Coronary artery (tissue), 2 donors: ENCODE measurements around the gene SPRY4.
"Not testable (repeated sequence)": the region's sequence is repeated elsewhere in the genome, so short reads cannot be mapped to it uniquely, and the experiment has no call there.

Source experiments
- DNase-seq: peaks from one replicate; pipeline ENCODE4 v3.0.0-alpha.2; 2017; ENCODE audit warnings: low spot score
- H3K27ac ChIP-seq, 2 donors: fragments of 200-600 bp; sonication (generic); one replicate each; pipeline ENCODE4 v1.5.1; 2016 to 2019
- H3K4me3 ChIP-seq: fragments of 200-600 bp; sonication (generic); 2 replicates; pipeline ENCODE4 v1.5.1; 2016; ENCODE audit warnings: mild to moderate bottlenecking, moderate library complexity
- TF ChIP-seq, protein P1 (sequence below): fragments of 200-600 bp; sonication (generic); IDR thresholded peaks from one replicate; pipeline ENCODE4 v1.5.1; 2019; ENCODE audit warnings: antibody characterized with exemption

SPRY4 gene

DNA sequence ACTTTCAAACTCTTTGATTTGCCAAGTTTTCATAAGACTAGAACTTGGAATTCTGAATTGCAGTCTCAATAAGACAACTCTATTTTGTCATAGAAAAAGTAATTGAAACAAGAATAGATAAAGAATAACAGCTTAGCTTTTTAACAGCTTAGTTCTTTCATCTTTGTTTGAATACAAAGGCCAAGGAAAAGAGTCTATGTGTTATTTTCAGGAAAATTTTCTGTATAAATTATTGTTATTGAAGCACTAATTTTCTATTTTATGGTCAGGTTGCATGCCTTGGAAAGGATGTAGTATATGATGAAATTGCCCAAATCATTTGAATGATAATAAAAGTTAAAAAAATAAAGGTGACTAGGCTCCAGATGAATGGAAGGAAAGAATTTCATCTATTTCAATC, 25.2 kb upstream of the SPRY4 start:
- TF ChIP-seq, protein P1, sequence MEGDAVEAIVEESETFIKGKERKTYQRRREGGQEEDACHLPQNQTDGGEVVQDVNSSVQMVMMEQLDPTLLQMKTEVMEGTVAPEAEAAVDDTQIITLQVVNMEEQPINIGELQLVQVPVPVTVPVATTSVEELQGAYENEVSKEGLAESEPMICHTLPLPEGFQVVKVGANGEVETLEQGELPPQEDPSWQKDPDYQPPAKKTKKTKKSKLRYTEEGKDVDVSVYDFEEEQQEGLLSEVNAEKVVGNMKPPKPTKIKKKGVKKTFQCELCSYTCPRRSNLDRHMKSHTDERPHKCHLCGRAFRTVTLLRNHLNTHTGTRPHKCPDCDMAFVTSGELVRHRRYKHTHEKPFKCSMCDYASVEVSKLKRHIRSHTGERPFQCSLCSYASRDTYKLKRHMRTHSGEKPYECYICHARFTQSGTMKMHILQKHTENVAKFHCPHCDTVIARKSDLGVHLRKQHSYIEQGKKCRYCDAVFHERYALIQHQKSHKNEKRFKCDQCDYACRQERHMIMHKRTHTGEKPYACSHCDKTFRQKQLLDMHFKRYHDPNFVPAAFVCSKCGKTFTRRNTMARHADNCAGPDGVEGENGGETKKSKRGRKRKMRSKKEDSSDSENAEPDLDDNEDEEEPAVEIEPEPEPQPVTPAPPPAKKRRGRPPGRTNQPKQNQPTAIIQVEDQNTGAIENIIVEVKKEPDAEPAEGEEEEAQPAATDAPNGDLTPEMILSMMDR = no peak
- no peak overlapping the region for H3K27ac ChIP-seq
- no peak for DNase-seq
- H3K4me3 ChIP-seq = no peak overlapping the region

DNA sequence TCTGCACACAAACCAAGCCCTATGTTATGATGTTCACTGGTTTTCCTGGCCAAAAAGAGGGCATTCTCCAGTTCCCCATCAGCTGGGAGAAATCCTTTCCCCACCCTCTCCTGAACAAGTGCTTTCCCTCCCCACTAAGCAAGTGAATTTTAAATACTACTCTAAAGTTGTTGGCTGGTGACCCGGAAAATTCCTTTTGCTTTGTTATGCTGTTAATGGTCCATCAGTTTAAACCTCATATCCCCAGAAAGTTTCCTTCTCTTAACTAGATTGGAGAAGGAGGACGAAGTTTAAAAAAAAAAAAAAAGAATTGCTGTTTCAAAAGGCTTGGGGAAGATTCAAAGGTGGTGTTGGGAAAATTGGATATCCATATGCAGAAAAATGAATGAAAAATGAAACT, 21.9 kb upstream of the SPRY4 start:
- H3K27ac ChIP-seq = no peak overlapping the region
- H3K4me3 ChIP-seq = no peak overlapping the region
- no peak for DNase-seq
- TF ChIP-seq, protein P1 = no peak

DNA sequence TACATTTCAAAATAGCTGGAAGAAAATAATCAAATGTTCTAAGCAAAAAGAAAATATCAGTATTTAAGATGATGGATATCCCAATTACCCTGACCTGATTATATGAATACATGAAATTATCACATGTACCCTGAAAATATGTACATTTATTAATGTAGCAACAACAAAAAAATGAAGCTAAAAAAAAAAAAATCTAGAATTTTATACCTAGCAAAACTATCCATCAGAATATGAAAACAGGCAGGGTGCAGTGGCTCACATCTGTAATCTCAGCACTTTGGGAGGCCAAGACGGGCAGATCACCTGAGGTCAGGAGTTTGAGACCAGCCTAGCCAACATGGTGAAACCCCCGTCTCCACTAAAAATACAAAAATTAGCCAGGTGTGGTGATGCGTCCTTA, 20.1 kb upstream of the SPRY4 start:
- not testable (repeated sequence) for H3K27ac ChIP-seq, DNase-seq, H3K4me3 ChIP-seq

DNA sequence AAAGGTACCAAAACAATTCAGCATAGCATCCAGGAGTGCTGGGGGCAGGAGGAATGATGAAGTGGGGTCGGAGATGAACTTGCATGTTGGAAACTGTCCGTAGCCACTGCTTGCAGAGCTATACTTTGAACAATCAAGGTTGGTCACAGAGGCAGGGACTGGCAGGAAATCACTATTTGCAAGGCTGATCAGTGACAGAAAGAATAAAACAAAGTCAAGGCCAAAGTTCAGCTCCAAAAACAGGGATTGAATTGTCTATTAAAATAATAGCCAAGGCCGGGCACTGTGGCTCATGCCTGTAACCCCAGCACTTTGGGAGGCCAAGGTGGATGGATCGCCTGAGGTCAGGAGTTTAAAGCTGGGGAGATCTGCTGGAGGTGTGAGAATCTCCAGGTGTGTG, 18.7 kb upstream of the SPRY4 start:
- Histone ChIP-seq H3K27ac (no peak overlapping the region), H3K4me3 (no peak overlapping the region)
- TF ChIP-seq, protein P1 = no peak
- DNase-seq = no peak

DNA sequence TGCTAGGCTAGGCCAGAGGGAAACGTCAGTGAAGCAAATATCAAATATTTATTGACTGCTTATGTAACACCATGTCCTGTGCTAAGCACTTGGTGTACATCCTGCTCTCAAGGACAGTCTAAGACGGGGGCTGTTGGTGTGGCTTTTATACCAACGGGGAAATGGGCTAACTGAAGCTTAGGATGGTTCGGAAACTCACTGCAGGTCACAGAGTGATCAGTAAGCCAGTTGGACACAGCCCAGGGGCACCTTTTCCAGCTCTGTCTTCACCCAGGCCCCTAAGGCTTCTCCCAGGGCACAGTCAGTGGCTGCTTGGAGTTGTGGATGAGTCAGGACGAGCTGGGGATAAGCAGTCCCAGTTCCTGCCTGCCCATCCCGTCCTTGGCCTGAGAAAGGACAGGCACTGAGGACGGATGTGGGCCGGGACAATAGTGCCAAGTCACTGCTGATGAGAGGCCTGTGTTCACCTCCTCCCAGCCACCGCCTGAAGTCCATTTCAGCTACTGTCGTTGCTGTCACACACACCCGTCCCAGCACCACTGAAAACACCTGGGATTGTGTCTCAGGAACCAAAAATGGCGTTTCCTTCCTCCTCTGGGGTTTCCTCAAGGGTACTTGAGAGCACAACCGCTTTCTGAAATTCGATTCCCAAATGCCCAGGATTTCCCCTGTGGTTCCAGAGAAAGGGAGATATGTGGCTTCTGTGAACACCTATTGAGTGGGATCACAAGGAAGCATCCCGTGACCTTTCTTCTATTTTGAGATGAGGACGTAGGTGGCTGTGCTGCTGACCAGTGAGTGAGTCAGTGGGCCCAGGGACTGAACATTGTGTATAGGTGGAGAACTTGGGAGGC, 17.5 kb upstream of the SPRY4 start:
- no peak overlapping the region for H3K27ac ChIP-seq

DNA sequence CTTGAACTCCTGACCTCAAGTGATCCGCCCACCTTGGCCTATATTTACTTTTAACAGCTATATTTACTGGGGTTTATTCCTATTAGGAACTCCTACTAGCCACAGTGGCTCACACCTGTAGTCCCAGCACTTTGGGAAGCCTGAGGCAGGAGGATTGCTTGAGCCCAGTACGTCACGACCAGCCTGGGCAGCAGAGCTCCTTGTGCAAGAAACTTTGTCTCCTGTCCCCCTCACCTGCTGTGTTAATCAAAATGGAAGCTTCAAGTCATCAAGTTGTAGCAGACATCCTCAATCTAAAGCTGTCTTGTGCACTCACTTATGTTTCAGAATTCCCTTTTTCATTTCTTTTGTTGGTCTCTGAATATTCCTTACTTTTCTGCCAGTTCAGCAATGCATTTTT, 15.0 kb upstream of the SPRY4 start:
- Histone ChIP-seq H3K27ac (no peak overlapping the region), H3K4me3 (no peak overlapping the region)
- TF ChIP-seq, protein P1 = no peak
- DNase-seq = no peak

More for the DNA sequence above, 17.5 kb upstream of the SPRY4 start:
- H3K4me3 ChIP-seq = no peak overlapping the region
- DNase-seq = no peak
- TF ChIP-seq, protein P1 = no peak

DNA sequence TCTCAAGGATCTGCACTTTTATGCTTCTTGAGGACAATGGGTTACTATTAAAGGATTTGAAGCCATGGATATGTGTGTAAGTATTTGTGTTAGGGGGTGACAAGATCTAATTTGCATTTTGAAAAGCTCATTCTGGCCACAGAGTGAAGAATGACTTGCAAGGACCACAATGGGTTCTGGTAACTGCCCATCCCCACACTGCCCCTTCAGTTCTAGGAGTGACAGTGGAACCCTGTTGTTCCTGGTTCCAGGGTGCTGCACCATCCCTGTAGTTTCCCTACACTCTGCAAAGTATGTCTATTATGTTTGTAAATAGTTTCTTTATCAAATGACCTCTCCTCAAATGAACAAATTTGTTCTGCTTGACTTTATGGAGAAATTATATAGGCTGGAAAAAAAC, 9.7 kb upstream of the SPRY4 start:
- H3K4me3 ChIP-seq = no peak overlapping the region
- TF ChIP-seq, protein P1 = no peak
- no peak overlapping the region for H3K27ac ChIP-seq
- no peak for DNase-seq

DNA sequence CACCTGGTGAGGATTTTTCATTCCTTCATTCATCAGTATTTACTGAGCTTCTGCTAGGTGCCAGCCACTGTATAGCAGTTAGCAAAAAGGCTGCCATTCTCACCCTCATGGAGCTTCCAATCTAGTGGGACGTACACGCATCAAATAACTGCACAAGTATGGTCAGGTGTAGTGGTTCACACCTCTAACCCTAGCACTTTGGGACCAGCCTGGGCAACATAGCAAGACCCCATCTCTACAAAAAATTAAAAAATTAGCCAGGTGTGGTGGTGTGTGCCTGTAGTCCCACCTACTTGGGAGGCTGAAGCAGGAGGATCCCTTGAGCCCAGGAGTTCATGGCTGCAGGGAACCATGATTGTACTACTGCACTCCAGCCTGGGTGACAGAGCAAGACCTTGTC, 8.9 kb upstream of the SPRY4 start:
- not testable (repeated sequence) for H3K27ac ChIP-seq, H3K4me3 ChIP-seq, DNase-seq
